22Rv1 (cell line): ENCODE data around the gene PIP5KL1.

Experiments
- H3K27ac ChIP-seq: fragments of 450-650 bp; 2 replicates; pipeline ENCODE4 v1.5.1; 2017
- CTCF ChIP-seq: fragments of 450-650 bp; IDR thresholded peaks from 2 replicates; pipeline ENCODE4 v1.5.1; 2017; ENCODE audit warnings: mild to moderate bottlenecking
- ZFX ChIP-seq: fragments of 450-650 bp; IDR thresholded peaks from 2 replicates; pipeline ENCODE4 v1.6.1; 2017; ENCODE audit warnings: antibody characterized with exemption, borderline replicate concordance

Gene PIP5KL1

GRCh38 chr9:127941062-127941960 lies 10.7 kb upstream of the PIP5KL1 start:
- no peak for TF ChIP-seq CTCF
- no peak for TF ChIP-seq ZFX
- no peak overlapping the region for H3K27ac ChIP-seq

GRCh38 chr9:127940593-127940992 lies 10.0 kb upstream of the PIP5KL1 start:
- H3K27ac ChIP-seq = no peak overlapping the region
- TF ChIP-seq CTCF (no peak), ZFX (no peak)

- TF ChIP-seq ZFX (no peak), CTCF (no peak)
- H3K27ac ChIP-seq = peak overlapping the region; percentile 56
These were observed 7.7 kb upstream of the PIP5KL1 start for GRCh38 chr9:127938298-127938690.

- TF ChIP-seq ZFX = no peak
- H3K27ac ChIP-seq = peak within 1 kb of the TSS; percentile 56
These were observed 7.1 kb upstream of the PIP5KL1 start, which contains the start of gene DPM2 for GRCh38 chr9:127937388-127938297. DPM2 (minus strand) TSS chr9:127937854; CDS start chr9:127937820, 34 bp downstream.

GRCh38 chr9:127937056-127937387 lies 6.4 kb upstream of the PIP5KL1 start:
- TF ChIP-seq ZFX = no peak
- no peak for TF ChIP-seq CTCF
- peak overlapping the region; percentile 56 for H3K27ac ChIP-seq

- no peak overlapping the region for H3K27ac ChIP-seq
- TF ChIP-seq ZFX (no peak), CTCF (no peak)
These were observed 5.8 kb upstream of the PIP5KL1 start for GRCh38 chr9:127936347-127936852.

- no peak for TF ChIP-seq ZFX
- TF ChIP-seq CTCF = no peak
- no peak overlapping the region for H3K27ac ChIP-seq
These were observed 5.2 kb upstream of the PIP5KL1 start for GRCh38 chr9:127935765-127936221.
